Cardiac muscle cell (in vitro differentiated cells and primary cell): ENCODE results near the gene UAP1L1. TPM values are rescaled to one million over a fixed set of nuclear protein-coding genes. Genes with fewer than 3 reads are reported as not detected.
"Not testable (repeated sequence)": the region's sequence is repeated elsewhere in the genome, so short reads cannot be mapped to it uniquely, and the experiment has no call there.

ENCODE experiments used
- DNase-seq, 2 donors: peaks; one replicate each; pipeline versions ENCODE4 v3.0.0 to v3.0.0-alpha.2; 2010 to 2017; ENCODE audit warnings: low read depth in 1 of 2, low spot score in 1 of 2
- H3K27ac ChIP-seq: fragments of 200-600 bp; sonication (generic); 2 replicates; pipeline ENCODE4 v1.5.1; 2016
- H3K27me3 ChIP-seq: fragments of 200-600 bp; sonication (generic); 2 replicates; pipeline ENCODE4 v1.6.0; 2016; ENCODE audit warnings: control low read depth
- H3K36me3 ChIP-seq: fragments of 200-600 bp; sonication (generic); 2 replicates; pipeline ENCODE4 v1.5.1; 2016; ENCODE audit warnings: control low read depth
- H3K4me1 ChIP-seq: fragments of 200-600 bp; sonication (generic); 2 replicates; pipeline ENCODE4 v1.8.1; 2017; ENCODE audit warnings: low read depth, mild to moderate bottlenecking, mixed run types
- H3K4me3 ChIP-seq: fragments of 200-600 bp; sonication (generic); 2 replicates; pipeline ENCODE4 v1.5.1; 2016; ENCODE audit warnings: mild to moderate bottlenecking
- H3K9me3 ChIP-seq: fragments of 200-600 bp; sonication (generic); 2 replicates; pipeline ENCODE4 v1.5.1; 2017; ENCODE audit warnings: low read depth, mild to moderate bottlenecking, control low read depth
- CTCF ChIP-seq: IDR thresholded peaks from 2 replicates; pipeline ENCODE4 v1.5.1; 2012; ENCODE audit warnings: low read depth, mild to moderate bottlenecking, low read length
- polyA plus RNA-seq: library from polyadenylated mRNA; unstranded; fragments of >200 nt; fragmentation: Nextera tagmentation; extraction: Ambion mirVana; gene quantifications from 2 replicates; pipeline ENCODE4 v1.2.1, GENCODE V29; 2016
- total RNA-seq: library from RNA; depleted of rRNA; stranded (reverse); fragments of >200 nt; gene quantifications from 2 replicates; pipeline ENCODE4 v1.2.3, GENCODE V29; 2016

UAP1L1 gene
- total and polyA plus RNA-seq, 2 experiments from 2014 or later: 9.9 to 13.3 TPM

- Histone ChIP-seq H3K36me3 (no peaks in the 10 kb centered on the region), H3K4me3 (no peak overlapping the region), H3K27me3 (peaks cover 6% of the 10 kb centered on the region), H3K9me3 (no peaks in the 10 kb centered on the region), H3K27ac (peak overlapping the region; percentile 97), H3K4me1 (peaks cover 29% of the 10 kb centered on the region)
- no peak for DNase-seq
- no peak for TF ChIP-seq CTCF
Observed at GRCh38 chr9:137117269-137117731, 40.0 kb downstream of the UAP1L1 start.

GRCh38 chr9:137118092-137118603 lies 40.8 kb downstream of the UAP1L1 start:
- peaks cover 29% of the 10 kb centered on the region for H3K4me1 ChIP-seq
- DNase-seq, H3K4me3 ChIP-seq, H3K9me3 ChIP-seq, H3K36me3 ChIP-seq, H3K27me3 ChIP-seq: not testable (repeated sequence)
- H3K27ac ChIP-seq: peak overlapping the region; percentile 97

- not testable (repeated sequence) for H3K4me1 ChIP-seq, DNase-seq, H3K9me3 ChIP-seq, H3K27ac ChIP-seq, H3K4me3 ChIP-seq, H3K36me3 ChIP-seq, H3K27me3 ChIP-seq
Observed at GRCh38 chr9:137121927-137122795, 44.8 kb downstream of the UAP1L1 start.

- H3K27ac ChIP-seq, H3K27me3 ChIP-seq, DNase-seq, H3K4me3 ChIP-seq, H3K36me3 ChIP-seq, H3K9me3 ChIP-seq, H3K4me1 ChIP-seq: not testable (repeated sequence)
Observed at GRCh38 chr9:137122796-137123467, 45.6 kb downstream of the UAP1L1 start.

GRCh38 chr9:137123468-137123837 lies 46.1 kb downstream of the UAP1L1 start:
- Histone ChIP-seq H3K4me3 (no peak overlapping the region), H3K4me1 (no peaks in the 10 kb centered on the region), H3K36me3 (no peaks in the 10 kb centered on the region), H3K27me3 (no peaks in the 10 kb centered on the region), H3K9me3 (no peaks in the 10 kb centered on the region), H3K27ac (no peak overlapping the region)
- no peak for DNase-seq
- no peak for TF ChIP-seq CTCF

GRCh38 chr9:137123952-137124462 lies 46.7 kb downstream of the UAP1L1 start:
- not testable (repeated sequence) for H3K9me3 ChIP-seq, H3K4me1 ChIP-seq, H3K27ac ChIP-seq, H3K27me3 ChIP-seq, DNase-seq, H3K4me3 ChIP-seq, H3K36me3 ChIP-seq

- no peak for DNase-seq
- H3K9me3 ChIP-seq: no peaks in the 10 kb centered on the region
- no peak for TF ChIP-seq CTCF
- no peaks in the 10 kb centered on the region for H3K36me3 ChIP-seq
- H3K27ac ChIP-seq: no peak overlapping the region
- no peaks in the 10 kb centered on the region for H3K4me1 ChIP-seq
- peaks cover 1% of the 10 kb centered on the region for H3K27me3 ChIP-seq
- H3K4me3 ChIP-seq: no peak overlapping the region
Observed at GRCh38 chr9:137126786-137127185, 49.5 kb downstream of the UAP1L1 start.
